Dedifferentiated amniotic fluid mesenchymal stem cell (primary cell): ENCODE data around the gene RALB.
"Not testable (repeated sequence)": the region's sequence is repeated elsewhere in the genome, so short reads cannot be mapped to it uniquely, and the experiment has no call there.

Source experiments
- DNase-seq: peaks from one replicate; pipeline ENCODE4 v3.0.0-alpha.2; 2016; ENCODE audit errors: extremely low spot score

Gene RALB

DNA sequence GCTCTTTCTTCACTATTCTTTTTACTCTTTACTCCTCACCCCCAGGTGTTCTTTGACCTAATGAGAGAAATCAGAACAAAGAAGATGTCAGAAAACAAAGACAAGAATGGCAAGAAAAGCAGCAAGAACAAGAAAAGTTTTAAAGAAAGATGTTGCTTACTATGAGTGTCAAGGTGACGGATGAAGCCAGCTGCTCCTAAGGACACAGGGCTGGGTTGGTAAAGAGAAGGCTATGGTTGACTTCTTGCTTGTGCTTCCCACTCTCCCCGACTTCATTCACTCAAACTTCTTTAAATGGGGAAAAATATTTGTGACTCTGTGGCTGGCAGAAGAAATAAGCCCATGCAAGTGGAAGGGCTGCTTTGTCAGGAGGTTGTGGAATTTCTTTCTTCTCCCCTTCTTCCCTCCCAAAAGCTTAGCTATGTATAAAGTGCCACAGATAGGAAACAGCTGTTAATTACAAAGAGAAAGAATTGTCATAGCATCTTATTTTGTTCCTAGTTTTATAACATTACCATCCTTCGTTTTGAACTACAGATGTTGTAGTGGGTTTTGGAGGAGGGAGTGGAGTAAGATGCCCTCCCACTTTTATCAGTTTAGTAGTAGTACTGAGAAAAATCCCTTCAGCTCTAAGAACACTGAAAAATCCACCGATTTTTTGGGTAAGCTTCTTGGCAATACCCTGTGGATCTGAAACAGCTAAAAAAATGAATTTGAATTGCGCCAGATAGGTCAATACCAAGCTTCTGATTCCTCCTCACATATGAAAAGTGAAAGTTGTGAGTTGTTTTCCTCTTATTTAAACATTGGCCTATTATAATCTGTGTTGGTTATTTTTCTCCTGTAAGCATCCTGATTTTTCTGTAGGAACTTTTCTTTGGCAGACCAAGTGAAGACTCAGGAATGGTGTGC lies 40.7 kb downstream of the RALB start:
- DNase-seq: no peak

DNA sequence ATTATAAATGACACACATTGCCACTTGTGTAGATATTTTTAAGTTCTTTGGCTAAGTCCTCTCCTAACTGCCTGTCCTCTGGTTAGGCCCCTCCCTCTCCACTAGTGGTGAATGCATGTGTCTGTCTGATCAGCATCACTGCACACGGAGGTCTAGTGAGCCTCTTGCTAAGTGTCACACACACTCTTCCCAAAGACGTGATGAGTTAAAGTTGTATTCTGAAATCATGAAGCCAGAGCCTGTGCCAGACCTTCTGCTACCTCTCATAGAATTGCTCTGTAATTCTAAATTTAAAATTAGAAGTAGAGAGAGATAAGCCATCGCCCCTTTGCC lies 41.3 kb downstream of the RALB start:
- no peak for DNase-seq

DNA sequence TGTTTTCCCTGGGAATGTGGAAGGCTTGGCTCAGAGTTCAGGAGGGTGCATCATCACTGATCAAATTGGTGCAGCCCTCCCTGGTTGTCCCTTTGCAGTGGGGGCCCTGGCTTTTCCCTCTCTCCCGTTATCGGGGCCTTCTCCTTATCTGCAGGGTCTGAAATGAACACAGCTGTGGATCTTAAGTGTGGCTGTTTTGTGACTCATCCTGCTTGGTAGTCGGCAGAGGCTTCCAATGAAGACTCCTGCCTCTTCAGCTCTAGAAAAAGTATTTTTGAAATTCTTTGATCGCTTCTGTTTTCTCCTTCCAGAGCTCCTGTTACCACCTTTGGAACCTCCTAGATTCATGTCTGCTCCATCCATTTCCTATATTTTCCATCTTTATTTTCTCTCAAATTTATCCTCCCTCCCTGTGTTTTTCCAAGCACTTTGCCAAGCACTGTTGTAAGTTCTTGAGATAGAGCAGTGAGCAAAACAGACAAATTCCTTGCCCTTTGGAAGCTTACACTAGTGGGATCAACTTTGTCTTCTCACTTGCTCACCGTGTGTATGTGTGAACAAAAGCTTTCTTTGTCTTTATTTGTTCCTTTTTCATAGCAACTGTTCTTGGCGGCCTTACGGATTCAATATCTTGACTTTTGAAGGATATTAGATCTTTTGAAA lies 45.7 kb downstream of the RALB start:
- DNase-seq: no peak

DNA sequence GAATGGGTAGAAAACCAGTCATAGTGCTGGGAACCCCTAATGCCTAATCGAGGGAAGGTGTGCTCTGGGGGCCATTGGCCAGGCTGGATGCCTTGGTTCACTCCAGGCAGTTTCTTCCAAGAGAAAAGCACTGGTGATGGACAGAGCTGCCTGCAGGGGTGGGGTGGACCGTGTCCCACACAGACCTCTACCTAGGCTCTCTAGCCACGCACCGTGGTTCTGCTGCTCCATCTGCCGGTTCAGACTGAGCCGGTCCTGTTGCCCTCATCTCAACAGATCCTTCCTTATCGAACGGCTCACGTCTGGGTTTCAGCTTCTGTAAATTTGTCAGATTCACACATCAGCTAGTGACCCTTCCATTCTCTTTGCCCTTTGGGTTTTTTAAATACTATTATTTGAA lies 46.4 kb downstream of the RALB start:
- DNase-seq: no peak

DNA sequence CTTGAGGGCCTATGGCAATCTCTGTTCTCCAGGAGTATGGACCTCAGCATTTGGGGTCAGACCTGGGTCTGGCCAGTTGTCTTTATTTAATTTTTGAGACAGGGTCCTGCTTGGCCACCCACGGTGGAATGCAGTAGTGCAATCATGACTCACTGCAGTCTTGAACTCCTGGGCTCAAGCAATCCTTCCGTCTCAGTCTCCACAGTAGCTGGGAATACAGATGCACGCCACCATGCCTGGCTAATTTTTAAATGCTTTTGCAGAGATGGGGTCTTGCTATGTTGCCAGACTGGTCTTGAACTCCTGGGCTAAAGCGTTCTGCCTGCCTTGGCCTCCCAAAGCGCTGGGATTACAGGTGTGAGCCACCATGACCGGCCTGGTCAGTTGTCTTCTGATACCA lies 46.9 kb downstream of the RALB start:
- DNase-seq: no peak

DNA sequence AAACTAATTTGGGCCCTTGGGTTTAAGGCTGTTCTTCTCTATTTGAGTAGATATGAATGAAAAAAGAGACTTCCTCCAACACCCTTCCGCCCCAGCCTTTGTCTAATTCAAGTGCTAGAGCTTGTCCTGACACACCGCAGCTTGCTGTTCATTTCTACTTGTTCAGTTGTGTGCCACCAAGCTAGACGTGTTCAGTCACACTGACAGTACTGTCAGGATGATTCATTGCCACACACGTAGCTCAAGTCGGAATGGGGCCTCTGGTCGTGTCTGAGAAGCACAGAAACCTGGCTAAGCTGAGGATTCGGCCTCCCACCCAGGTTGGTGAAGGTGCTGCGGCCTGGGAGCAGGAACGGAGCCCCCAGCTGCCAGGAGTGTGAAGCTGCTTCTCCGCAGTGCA lies 47.7 kb downstream of the RALB start:
- no peak for DNase-seq

DNA sequence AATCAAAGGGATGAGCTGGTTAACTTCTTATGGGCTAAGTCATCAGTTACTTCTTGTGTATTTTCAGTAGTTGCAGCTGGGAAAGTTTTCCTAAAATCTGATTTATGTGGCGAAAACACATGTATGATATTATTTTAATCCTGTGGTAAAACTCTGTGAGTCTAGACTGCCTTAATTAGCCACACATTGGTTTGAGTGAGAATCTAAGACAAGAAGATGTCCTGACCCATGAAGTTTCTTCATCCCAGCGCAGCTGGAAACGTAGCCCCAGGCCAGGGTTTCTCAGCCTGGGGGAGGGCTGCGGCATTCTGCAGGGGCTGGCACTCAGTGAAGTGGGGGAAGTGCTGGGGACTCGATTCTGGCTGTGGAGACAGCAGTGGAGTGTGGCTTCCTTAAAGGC lies 48.6 kb downstream of the RALB start:
- DNase-seq: no peak

DNA sequence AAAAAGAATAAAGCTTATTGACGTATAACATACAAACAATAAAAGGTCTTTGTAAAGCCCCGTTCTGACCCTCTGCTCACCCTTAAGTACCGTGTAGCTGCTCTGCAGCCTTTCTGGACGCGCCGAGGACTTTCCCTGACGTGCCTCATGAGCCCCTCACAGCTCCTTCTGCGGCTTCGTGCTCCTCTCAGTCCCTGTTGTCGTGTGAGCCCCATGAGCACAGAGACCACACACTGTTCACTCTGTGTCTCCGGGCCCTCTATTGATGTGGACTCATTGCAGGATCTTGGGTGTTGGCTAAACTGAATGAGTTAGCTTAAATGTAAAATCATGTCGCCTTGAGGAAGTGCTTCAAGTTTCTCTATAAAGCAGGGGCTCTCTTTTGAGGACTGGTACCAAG lies 49.6 kb downstream of the RALB start:
- DNase-seq: no peak

DNA sequence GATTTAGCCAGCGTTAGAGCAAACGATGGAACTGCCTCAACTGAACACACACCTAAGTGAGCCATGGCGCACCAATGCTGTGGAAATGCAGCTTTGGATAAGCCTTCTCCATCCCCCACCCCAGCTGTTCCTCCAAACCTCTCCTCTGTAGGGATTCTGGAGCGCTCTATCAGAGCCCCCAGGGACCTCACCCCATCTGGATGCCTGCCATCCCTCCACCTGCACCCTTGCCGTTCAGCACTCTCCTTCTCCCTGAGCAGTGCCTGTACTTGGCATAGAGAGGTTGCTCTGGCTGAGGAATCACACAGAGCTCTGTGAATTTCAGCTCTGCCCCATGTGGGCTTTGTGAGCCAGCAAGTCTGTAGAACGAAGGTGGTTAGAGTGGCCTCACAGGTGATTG lies 50.5 kb downstream of the RALB start:
- DNase-seq: no peak

DNA sequence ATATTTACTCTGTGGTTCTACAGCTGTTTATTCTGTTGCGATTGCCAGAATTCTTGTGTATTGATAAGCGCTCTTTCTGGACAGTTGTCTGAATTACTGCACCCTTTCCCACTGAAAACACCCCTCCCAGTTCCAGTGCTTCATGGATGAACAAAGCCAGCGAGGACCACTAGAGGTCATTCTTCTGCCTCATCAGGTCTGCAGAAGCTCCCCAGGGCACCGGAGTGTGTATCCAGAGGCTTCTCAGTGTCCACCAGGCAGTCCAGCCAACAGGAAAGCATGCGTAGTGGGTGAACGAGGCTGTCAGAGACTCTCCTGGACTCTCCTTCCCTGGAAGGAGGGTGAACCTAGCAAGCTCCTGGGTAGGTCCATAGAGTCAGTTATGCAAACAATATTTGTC lies 52.6 kb downstream of the RALB start:
- DNase-seq: no peak

DNA sequence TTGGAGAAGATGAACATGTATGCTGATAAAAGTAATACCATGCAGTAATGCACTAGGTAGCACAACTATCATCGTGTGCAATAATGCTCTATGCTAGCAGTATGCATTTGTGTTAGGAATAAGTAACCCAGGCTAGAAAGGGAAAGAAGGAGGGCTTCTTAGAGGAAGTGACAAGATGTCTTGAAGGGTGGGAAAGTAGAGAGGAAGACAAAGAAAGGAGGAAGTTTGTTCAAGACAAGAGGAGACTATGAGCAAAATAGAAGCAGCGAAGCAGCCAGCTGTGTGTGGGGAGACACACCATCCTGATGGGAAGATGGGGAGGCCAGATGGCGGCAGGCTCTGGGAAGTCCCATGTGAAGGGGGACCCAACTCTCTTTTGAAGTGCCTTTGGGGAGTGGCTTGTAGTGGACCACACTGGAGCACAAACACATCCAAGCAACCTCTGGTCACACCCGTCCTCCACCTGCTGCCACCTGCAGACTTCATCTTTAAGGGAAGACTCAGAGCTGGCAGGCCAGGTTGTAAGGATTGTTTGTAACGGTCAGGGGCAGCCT lies 53.4 kb downstream of the RALB start:
- no peak for DNase-seq

DNA sequence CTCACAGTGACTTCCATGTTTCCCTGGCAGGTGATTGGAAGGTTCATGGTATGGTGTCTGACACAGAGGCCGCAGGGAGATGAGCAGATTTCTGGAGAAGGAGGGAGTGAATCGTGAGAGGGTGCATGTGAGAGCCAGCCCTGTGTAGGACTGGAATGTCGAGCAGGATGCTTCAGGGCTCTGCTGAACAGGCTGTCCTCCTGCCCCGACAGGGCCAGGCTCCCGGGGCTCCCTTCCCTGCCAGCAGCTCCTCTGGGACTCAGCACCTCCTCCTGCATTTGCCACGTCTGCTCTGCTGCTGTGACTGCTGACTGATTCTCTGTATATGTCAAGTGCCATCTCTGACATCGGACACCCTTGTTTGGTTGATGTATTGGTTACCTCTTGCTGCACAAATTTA lies 54.8 kb downstream of the RALB start:
- no peak for DNase-seq

DNA sequence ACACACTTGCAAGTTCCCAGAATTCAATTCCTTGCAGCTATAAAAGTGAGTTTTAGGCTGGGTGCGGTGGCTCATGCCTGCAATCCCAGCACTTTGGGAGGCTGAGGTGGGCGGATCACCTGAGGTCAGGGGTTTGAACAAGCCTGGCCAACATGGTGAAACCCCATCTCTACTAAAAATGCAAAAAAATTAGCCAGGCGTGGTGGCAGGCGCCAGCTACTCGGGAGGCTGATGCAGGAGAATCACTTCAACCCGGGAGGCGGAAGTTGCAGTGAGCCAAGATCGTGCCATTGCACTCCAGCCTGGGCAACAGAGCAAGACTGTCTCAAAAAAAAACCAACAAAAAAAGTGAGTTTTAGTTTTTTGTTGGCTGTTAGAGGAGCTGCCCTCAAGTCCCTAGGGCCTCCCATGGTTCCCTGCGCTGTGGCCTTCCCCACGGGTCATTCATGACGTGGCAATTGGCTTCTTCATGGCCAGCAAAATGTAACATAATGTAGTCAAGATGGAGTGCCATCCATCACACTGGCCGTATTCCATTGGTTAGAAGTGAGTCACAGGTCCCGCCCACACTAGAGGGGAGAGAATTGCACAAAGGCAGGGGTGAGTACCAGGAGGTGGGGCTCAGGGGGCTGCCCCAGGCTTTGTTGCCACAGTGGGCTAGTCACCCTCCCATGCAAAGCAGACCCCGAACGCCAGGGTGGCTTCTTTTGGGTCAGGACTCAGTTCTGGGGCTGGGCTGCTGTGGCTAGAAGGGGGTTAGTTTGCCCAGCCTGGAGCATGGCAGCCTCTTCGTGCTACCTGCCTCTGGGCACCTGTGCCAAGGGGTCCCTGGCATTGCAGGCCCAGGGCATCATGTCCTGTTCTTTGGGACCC lies 55.6 kb downstream of the RALB start:
- no peak for DNase-seq

DNA sequence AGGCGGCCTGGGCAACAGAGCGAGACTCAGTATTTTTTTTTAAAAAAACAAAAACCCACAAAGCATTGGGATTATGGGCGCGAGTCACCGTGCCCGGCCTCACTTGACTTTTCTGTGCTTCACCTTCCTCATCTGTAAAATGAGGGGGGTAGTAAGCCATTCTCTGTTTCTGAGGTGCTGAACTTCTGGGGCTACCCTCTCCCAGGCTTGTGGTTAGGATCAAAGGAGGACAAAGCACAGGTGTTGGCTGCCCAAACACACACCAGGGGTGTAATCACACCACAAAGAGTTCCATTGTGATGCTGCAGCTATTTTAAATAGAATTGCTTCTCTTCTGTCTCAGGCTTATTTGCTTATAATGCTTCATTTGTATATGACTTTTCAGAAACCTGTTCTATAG lies 57.5 kb downstream of the RALB start:
- no peak for DNase-seq

DNA sequence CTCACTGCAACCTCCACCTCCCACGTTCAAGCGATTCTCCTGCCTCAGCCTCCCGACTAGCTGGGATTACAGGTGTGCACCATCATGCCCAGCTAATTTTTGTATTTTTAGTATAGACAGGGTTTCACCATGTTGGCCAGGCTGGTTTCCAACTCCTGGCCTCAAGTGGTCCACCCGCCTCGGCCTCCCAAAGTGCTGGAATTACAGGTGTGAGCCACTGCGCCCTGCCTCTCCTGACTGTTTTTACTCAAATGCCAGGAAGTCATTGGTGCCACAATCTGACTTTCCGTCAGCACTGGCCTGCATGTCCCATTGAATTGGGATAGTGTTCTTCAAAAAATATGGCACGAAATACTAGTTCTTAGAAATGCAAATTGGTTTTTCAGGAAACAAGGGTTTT lies 58.2 kb downstream of the RALB start:
- not testable (repeated sequence) for DNase-seq

DNA sequence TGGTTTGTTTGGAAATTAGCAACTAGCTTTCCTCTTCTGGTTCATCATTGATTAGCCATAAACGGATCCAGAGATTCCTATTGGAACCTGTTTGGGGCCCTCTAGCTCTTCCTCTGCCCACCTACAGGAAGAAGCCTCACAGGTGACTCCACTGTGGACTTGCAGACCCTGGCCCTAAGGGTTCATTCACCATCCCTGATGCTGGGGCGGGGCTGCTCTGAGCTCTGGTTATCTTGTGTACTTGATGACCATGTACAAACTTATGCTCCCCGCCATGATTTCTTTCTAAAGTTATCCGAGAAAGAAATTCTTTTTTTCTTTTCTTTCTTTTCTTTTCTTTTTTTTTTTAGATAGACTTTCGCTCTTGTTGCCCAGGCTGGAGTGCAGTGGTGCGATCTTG lies 59.4 kb downstream of the RALB start:
- DNase-seq: no peak

DNA sequence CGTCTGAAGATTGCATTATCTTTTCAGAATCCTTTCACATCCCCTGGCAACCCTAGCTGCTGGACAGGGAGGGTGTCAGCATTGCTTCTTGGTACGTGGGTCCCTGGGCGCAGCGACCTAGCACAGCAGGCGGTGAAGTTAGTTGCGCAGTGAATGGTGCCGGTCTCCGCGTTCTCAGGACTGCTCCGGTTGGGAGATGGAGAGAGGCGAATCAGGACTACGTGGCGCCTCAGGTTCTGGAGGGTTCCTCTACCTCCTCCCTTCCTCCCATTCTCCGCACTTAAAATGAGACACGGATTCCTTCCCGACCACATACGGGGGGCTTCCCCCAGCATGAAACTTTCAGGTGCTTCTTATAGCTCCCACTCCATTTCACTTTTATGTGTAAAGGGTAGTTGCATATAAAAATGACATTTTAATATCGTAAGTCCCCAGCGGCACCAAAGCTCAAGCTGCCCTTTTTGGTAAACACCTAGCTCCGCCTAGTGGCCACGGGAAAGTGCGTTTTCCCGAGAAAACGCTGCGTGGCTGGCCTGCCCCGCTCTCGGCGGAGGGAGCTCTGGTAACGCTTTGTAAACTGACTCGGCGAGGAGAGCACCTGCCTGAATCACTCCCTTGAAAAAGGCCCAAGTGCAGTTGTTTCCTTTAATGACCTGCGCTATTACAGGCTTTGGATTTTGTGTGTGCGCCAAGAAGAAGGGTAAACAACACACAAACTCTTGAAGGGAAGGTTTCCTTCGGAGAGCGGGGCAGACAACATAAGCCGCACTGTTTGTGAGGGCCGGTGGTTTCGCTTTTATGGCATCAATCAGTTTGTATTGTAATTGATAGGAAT lies 60.4 kb downstream of the RALB start:
- peak; percentile 79 for DNase-seq

DNA sequence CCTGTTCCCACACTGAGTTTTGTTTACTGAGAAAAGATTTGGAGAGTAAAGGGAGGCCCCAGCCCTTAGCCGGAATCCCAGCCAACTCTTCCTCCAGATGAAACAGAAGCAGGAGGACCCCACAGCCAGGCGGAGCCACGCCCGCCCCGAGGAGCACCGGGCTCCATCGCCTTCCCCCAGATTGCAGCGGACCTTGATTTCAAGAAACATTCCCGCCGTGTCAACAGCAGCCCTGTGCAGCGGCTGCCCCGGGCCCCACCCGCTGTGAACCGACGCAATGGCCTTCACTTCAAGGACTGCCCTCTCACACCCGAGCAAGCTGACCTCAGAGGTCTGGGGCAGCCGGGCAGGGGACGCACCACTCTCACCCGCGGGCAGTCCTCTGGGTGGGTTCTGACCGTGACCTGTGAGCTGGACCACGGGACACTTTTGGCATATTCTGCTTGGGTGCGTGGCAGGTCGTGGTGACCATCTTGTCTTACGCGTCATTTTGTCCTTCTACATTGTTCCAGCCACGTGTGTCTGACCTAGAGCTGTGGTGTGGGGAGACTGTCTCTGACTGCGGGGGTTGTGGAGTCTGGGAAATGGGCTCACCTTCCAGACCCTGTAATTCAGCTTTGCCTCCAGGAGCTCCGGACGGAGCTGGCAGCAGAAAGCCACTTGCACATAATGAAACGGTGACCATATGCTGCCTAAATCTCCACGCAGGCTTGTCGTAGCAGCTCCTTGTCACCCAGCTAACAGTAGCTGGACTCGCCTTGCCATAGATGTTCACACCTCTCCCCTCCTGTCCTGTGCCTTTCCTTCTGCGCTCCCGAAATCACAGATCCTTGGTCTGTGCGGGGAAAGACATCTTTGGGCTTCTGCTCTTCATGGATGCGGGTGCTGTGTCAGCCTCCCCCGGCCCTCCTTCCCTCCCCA lies 61.3 kb downstream of the RALB start:
- DNase-seq: no peak

DNA sequence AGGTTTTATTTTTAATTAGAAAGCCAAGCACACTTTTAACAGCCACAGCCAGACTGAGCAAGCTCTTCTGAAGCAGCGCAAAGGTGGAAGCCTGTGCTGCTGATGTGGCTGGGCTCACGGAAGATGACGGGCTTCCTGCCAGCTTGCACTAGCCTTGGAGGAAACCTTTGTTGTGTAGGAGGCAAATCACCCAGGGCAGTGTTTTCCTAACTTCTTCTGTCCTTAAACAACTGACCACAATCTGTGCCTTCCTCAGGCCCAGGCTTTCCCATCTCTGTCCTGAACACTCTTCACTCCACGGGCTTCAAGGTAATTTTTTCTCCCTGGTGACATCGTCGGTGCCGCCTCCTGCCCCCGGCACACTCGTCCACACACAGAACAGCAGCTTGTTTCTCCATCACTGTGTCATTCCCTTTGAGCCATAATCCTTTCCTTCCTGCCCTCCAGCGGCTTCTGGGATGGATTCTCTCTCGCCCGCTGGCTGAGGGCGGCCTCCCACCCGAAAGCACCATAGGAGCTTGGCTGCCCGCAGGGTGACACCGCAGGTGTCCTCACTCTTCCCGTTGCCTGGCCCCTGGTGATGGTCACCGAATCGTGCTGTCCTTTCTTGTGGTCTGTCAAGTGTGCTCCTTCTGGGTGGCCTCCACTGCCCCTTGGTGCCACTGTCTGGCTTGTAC lies 62.2 kb downstream of the RALB start:
- DNase-seq: no peak
